HFF-Myc (cell line): ENCODE results near the gene BRI3.
A peak's percentile ranks its signal among the peaks of the same experiment; 100 is the strongest.

Experiments
- DNase-seq: peaks from one replicate; pipeline ENCODE4 v3.0.0-alpha.2; 2011; ENCODE audit warnings: low read depth; ENCODE audit errors: extremely low read depth
- H3K4me3 ChIP-seq: replicated peaks from 2 replicates; pipeline ENCODE4 v1.5.1; 2011; ENCODE audit warnings: low read depth, mild to moderate bottlenecking, control low read depth, low read length
- TF ChIP-seq, protein P1 (sequence below): IDR thresholded peaks from 2 replicates; pipeline ENCODE4 v1.5.1; 2012; ENCODE audit warnings: mild to moderate bottlenecking, low read depth, low read length, control low read depth; ENCODE audit errors: missing control alignments

Gene BRI3

DNA sequence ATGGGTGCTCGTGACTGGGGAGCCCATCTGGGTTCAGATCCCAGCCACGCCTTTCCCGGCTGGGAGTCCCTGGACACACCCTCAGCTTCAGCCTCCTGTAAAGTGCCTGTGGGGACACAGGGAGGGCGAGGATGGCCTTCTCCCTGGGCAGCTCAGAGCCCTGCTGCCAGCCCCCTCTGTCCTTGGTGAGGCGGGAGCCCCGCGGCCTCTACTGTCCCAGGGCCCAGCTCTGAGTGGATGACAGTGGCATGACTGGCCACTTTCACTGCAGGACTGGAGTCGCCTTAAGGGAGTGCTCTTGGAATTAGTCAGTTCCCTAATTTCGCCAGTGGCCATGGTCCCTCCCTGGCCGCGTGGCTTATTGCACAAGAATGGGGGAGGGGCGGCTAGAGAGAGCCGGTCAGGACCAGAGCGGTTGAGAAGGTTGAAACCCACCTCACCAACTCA is 4.6 kb downstream of the BRI3 start:
- TF ChIP-seq, protein P1, sequence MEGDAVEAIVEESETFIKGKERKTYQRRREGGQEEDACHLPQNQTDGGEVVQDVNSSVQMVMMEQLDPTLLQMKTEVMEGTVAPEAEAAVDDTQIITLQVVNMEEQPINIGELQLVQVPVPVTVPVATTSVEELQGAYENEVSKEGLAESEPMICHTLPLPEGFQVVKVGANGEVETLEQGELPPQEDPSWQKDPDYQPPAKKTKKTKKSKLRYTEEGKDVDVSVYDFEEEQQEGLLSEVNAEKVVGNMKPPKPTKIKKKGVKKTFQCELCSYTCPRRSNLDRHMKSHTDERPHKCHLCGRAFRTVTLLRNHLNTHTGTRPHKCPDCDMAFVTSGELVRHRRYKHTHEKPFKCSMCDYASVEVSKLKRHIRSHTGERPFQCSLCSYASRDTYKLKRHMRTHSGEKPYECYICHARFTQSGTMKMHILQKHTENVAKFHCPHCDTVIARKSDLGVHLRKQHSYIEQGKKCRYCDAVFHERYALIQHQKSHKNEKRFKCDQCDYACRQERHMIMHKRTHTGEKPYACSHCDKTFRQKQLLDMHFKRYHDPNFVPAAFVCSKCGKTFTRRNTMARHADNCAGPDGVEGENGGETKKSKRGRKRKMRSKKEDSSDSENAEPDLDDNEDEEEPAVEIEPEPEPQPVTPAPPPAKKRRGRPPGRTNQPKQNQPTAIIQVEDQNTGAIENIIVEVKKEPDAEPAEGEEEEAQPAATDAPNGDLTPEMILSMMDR = no peak
- no peak for DNase-seq
- H3K4me3 ChIP-seq = 0 out of 2 replicates have a peak overlapping the region, but pooled peaks have one; percentile 0

DNA sequence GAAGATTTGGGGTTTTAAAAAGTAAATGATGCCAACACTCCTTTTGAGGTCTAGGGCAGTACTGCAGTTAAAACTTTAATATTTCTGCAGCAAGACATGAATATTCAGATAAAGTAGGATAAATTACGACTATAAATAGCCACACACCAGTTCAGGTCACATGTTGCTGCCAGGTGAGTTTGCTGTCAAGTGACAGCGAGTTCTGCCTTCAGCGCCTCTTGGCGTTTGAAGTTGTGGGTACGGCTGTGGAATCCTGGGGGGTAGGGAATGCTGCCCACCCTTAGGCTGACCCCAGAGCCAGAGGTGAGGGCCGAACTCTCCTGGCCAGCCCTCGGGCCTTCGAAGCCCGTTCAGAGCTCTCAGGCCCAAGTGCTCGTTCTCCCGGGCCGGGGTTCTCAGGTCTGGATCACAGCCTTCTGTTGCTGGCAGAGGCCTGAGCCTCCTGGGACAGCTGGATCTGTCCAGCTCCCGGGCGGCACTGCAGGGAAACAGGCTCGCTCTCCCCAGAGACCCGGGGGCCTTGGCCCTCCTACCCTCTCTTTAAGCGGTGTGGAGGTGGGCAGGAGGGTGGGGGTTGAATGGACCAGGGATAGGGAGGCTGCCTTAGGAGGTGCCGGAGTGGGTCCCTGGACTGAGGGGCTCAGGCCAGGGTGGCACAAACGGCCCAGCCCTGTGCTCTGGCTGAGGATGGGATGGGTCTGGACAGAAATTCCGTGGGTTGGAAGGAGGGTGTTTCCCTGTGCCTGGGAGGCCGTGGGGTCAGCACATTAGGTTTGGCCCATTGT is 5.4 kb downstream of the BRI3 start:
- no peak overlapping the region for H3K4me3 ChIP-seq
- DNase-seq = no peak
- TF ChIP-seq, protein P1 = no peak

DNA sequence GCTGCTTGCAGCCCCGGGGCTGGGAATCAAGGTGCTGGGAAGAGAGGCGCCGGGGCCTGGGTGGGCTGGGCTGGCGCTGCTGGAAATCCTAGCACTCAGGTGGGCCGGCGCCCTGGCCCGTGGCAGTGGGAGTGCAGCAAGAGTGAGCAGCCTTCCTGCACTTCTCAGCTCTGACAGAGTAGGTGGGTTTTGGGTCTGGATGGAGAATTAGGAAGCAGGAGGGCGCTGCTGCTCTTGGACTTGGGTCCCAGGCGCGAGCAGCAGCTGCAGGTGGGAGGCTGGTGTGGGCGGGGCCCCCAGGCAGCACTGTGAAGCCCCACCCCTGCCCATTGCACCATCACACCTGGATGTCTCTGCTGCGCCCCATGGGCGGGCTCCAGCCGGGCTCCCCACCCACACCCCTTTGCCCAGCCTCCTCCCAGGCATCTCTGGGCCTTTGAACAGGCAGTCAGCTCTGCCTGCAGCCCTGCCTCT is 6.0 kb downstream of the BRI3 start:
- TF ChIP-seq, protein P1 = no peak
- no peak for DNase-seq
- no peak overlapping the region for H3K4me3 ChIP-seq

DNA sequence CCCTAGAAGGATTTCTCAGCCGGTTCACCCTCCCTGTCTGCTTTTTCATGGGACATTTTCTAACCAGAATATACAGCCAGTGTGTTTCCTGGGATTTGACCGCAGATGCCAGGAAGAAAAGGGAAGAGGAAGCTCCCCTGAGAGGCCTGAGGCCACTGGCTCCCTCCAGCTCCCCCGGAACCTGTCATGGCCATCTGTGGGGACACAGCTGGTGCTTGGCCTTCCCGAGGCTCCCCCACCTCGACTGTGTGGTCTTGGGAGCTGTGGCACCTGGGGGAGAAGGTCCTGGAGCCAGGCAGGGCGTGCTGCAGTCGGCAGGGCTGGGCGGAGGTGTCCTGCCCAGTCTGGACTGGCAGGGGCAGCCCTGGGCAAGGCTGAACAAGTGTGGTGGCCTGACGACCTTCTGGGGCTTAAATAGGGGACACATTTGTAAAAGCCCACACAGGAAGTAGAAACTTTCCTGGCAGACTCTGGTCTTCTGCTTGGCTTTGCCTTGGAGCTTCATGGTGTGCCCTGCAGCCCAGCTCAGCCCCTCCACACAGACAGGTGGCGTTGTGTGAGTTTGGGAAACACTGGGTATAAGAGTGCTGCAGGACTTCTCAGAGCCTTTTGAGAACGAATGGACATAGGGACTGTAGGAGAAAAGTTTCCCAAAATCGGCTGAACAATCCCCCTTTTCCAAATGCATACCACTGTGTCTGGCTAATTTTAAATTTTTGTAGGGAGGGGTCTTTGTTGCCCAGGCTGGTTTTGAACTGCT is 6.8 kb downstream of the BRI3 start:
- TF ChIP-seq, protein P1 = no peak

DNA sequence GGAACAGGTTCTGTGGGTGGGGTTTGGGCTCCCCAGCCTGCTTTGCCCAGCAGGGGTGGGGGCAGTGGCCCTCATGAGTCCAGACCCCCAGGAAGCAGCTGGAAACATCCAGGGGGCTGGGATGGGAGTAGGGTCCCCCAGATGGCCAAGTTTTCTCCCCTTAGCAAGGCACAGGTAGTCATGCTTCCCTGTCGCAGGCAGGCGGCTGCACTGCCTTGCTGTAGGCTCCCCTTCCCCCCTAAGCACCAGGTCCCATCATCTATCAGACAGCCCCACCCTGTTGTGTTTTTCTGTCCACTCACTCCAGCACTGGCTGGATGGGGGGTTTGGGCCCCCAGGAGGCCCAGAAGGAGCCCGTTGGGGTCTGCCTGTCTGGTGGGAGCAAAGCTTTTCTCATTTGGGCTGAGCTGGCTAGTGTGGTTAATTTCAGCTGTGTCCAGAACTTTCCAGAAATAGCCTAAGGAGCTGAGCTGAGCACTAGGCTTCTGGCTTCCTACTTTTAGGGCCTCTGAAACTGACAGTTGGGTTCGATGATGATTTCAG is 7.9 kb downstream of the BRI3 start:
- TF ChIP-seq, protein P1 = no peak
- no peak for DNase-seq
- H3K4me3 ChIP-seq = no peak overlapping the region

More for the DNA sequence above, 6.8 kb downstream of the BRI3 start:
- no peak overlapping the region for H3K4me3 ChIP-seq
- DNase-seq = no peak

DNA sequence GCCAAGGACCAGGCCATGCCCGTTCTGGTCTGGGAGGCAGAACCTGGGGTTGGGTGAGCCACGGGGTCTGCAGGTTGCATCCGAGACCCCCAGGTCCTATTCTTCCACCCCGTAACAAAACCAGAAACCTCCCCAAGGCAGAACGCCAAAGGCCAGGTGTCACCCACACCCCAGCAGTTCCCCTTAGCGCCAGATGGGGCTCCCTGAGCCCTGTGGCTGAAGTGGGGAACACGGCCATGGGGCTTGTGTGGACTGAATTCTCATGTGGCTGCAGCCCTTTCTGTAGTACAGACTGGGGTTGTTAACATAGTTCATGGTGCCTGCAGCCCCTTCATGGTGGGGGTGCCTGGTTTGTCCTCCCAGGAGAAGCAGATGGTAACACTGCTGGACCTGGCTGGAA is 10.2 kb downstream of the BRI3 start:
- no peak for DNase-seq
- H3K4me3 ChIP-seq = no peak overlapping the region
- TF ChIP-seq, protein P1 = no peak
